Mesothelial cell of epicardium (in vitro differentiated cells): Measurements from ENCODE around the gene HMGA1. TPM values are rescaled to one million over a fixed set of nuclear protein-coding genes. Genes with fewer than 3 reads are reported as not detected.

ENCODE experiments used
- DNase-seq, 2 experiments: peaks; one replicate each; pipeline ENCODE4 v3.0.0; 2021; ENCODE audit warnings: low spot score in 2 of 2; ENCODE audit not compliant: unreplicated experiment in 2 of 2
- H3K27ac Mint-ChIP-seq: 2 replicates; pipeline ENCODE4 v1.8.0; 2021; ENCODE audit warnings: mixed read lengths
- H3K27me3 Mint-ChIP-seq: 2 replicates; pipeline ENCODE4 v1.8.0; 2021; ENCODE audit warnings: low read depth, mixed read lengths
- H3K36me3 Mint-ChIP-seq: 2 replicates; pipeline ENCODE4 v1.8.0; 2021; ENCODE audit warnings: mixed read lengths
- H3K4me1 Mint-ChIP-seq: 2 replicates; pipeline ENCODE4 v1.8.0; 2021; ENCODE audit warnings: mixed read lengths
- H3K4me3 Mint-ChIP-seq: 2 replicates; pipeline ENCODE4 v1.8.0; 2021; ENCODE audit warnings: mild to moderate bottlenecking, moderate library complexity, mixed read lengths
- H3K9me3 Mint-ChIP-seq: 2 replicates; pipeline ENCODE4 v1.8.0; 2021; ENCODE audit warnings: mixed read lengths
- microRNA-seq: library from miRNA; unstranded; fragments of <30 nt; microRNA quantifications from one replicate; pipeline ENCODE4 v1.2.0, GENCODE V29; 2021; ENCODE audit warnings: inconsistent platforms, mixed read lengths
- total RNA-seq: library from RNA; stranded (reverse); gene quantifications from 3 replicates; pipeline ENCODE4 v1.2.1, GENCODE V29; 2021
- TF ChIP-seq, protein P1 (sequence below): fragments of 200-600 bp; sonication (generic); IDR thresholded peaks from one replicate; pipeline ENCODE4 v1.5.0; 2021; ENCODE audit warnings: antibody characterized with exemption; ENCODE audit not compliant: unreplicated experiment

The HMGA1 gene
- total RNA-seq, 1 donor from 2014 or later = 213 TPM

DNA sequence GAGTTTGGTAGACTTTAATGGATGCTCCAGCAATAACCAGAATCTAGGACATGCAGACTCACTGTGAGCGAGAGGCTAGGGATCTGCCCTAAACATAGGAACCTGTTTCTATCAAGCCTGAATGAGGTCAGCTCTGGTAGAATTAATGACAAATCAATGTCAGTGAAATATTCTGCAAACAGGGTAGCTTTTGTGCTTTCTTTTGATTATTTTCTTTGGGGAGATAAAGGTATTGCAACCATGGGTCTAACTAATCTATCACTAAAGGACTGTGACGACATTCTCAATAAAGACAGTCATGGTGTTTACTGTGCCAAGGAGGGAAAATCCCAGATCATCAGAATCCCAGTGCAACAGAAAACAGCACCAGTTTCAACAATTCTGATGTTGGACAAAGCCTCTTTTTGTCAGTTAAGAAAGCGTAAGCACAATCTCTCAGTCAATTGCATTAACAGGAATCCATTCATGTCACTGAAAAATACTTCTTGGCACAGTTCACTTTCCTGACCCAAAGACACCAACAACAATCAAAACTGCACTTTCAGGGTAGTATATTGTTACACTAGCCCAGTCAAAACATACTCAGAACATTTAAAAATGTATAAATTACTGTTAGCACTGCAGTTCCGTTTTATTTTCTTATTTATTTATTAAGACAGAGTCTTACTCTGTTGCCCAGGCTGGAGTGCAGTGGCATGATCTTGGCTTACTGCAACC is 48.9 kb downstream of the HMGA1 start:
- Mint-ChIP-seq H3K4me3 (no peak overlapping the region), H3K27ac (peak overlapping the region; percentile 43), H3K4me1 (no peaks in the 10 kb centered on the region)

DNA sequence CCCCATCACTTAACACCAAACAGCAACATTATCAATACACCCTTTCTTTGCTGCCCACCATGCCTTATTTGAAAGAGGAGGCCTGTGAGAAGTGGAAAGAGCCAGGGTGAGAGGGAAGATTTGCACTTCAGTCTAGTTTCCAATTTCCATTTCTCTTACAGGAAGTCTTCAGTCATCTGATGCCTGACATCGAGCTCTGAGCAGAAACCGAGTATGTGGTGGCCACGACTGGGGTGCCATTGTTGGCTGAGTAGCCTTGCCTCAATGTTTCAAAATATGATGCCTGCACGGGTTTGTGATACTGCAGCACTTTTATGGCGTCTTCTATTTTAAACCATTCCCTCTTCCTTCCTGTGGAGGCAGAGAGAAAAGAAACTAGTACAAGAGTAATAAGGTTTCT is 51.9 kb downstream of the HMGA1 start:
- H3K4me3 Mint-ChIP-seq = no peak overlapping the region
- H3K36me3 Mint-ChIP-seq = peaks cover 30% of the 10 kb centered on the region
- no peak for DNase-seq
- H3K4me1 Mint-ChIP-seq = no peaks in the 10 kb centered on the region
- no peaks in the 10 kb centered on the region for H3K27me3 Mint-ChIP-seq
- no peak overlapping the region for H3K27ac Mint-ChIP-seq
- TF ChIP-seq, protein P1, sequence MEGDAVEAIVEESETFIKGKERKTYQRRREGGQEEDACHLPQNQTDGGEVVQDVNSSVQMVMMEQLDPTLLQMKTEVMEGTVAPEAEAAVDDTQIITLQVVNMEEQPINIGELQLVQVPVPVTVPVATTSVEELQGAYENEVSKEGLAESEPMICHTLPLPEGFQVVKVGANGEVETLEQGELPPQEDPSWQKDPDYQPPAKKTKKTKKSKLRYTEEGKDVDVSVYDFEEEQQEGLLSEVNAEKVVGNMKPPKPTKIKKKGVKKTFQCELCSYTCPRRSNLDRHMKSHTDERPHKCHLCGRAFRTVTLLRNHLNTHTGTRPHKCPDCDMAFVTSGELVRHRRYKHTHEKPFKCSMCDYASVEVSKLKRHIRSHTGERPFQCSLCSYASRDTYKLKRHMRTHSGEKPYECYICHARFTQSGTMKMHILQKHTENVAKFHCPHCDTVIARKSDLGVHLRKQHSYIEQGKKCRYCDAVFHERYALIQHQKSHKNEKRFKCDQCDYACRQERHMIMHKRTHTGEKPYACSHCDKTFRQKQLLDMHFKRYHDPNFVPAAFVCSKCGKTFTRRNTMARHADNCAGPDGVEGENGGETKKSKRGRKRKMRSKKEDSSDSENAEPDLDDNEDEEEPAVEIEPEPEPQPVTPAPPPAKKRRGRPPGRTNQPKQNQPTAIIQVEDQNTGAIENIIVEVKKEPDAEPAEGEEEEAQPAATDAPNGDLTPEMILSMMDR = no peak
- H3K9me3 Mint-ChIP-seq = no peaks in the 10 kb centered on the region

More for the DNA sequence above, 48.9 kb downstream of the HMGA1 start:
- Mint-ChIP-seq H3K27me3 (no peaks in the 10 kb centered on the region), H3K36me3 (peaks cover 15% of the 10 kb centered on the region), H3K9me3 (no peaks in the 10 kb centered on the region)
- DNase-seq = no peak
- TF ChIP-seq, protein P1 = no peak

DNA sequence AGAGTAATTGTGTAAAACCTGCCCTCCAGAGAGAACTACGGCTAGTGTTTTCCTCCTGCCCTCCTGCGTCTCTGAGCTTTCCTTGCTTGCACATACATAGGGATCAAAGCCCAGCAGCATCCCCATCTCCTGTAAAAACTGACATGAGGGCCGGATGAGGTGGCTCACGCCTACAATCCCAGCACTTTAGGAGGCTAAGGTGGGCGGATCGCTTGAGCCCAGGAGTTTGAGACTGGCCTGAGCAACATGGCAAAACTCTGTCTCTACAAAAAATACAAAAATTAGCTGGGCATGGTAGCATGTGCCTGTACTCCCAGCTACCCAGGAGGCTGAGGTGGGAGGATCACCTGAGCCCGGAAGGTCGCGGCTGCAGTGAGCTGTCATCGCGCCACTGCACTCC is 52.5 kb downstream of the HMGA1 start:
- no peak for DNase-seq
- Mint-ChIP-seq H3K27ac (no peak overlapping the region), H3K9me3 (no peaks in the 10 kb centered on the region), H3K27me3 (no peaks in the 10 kb centered on the region), H3K4me1 (no peaks in the 10 kb centered on the region), H3K4me3 (no peak overlapping the region), H3K36me3 (peaks cover 30% of the 10 kb centered on the region)
- TF ChIP-seq, protein P1 = no peak

DNA sequence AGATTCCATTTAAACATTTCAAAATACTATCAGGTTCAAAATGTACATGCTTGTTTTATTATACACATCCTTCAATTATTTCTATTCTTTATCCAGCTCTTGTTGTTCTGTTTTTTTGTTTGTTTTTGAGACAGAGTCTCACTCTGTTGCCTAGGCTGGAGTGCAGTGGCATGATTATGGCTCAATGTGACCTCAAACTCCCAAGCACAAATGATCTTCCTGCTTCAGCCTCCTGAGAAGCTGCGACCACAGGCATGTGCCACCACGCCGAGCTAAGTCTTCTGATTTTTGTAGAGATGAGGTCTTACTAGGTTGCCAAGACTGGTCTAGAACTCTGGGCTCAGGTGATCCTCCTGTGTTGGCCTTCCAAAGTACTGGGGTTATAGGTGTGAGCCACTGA is 56.3 kb downstream of the HMGA1 start:
- H3K27ac Mint-ChIP-seq = no peak overlapping the region
- H3K4me1 Mint-ChIP-seq = no peaks in the 10 kb centered on the region
- DNase-seq = no peak
- H3K27me3 Mint-ChIP-seq = no peaks in the 10 kb centered on the region
- H3K36me3 Mint-ChIP-seq = peaks cover 23% of the 10 kb centered on the region
- TF ChIP-seq, protein P1 = no peak
- no peak overlapping the region for H3K4me3 Mint-ChIP-seq
- H3K9me3 Mint-ChIP-seq = no peaks in the 10 kb centered on the region

DNA sequence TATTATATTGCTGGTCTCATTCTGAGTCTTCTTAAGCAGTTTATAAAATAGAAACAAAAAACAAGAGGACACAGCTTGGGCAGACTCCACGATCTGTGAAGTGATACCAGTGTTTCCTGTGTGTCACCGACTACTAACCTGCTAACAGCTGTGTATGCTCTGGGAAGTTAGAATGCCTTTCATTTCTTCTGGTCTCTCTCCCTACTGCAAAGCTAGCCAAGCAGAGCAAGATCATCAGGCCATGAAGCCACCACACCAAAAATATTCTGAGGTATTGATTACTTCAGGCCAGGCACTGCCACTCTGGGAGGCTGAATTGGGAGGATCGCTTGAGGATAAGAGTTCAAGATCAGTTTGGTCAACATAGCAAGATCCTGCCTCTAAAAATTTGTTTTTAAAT is 59.0 kb downstream of the HMGA1 start:
- Mint-ChIP-seq H3K9me3 (no peaks in the 10 kb centered on the region), H3K4me1 (peaks cover 4% of the 10 kb centered on the region), H3K27me3 (no peaks in the 10 kb centered on the region), H3K36me3 (peaks cover 22% of the 10 kb centered on the region), H3K27ac (no peak overlapping the region), H3K4me3 (no peak overlapping the region)
- TF ChIP-seq, protein P1 = no peak
- no peak for DNase-seq

Small RNA genes lying within 50 kb of the gene (microRNA-seq; reads per million reads assigned to microRNA genes)
- gene MIR6835 = not detected

Other genes starting within 250 kb of the HMGA1 start
- 0.22 to 0.47 TPM (median 0.27 TPM) in 3 replicates for gene GRM4, start 90.8 kb upstream of the HMGA1 start, total RNA-seq
- 8.4 to 8.9 TPM (median 8.6 TPM) in 3 replicates for gene SMIM29, start 12.1 kb downstream of the HMGA1 start, total RNA-seq
- 32.7 to 33.3 TPM (median 33.2 TPM) in 3 replicates for gene NUDT3, start 155.8 kb downstream of the HMGA1 start, total RNA-seq
- 1,317 to 1,425 TPM (median 1,369 TPM) in 3 replicates for gene RPS10, start 189.2 kb downstream of the HMGA1 start, total RNA-seq
- 3.3 to 4.5 TPM (median 3.6 TPM) in 3 replicates for gene PACSIN1, start 229.2 kb downstream of the HMGA1 start, total RNA-seq